GM19351 (cell line): ENCODE measurements around the gene SLC10A3.
A peak's percentile ranks its signal among the peaks of the same experiment; 100 is the strongest.
"Not testable (repeated sequence)": the region's sequence is repeated elsewhere in the genome, so short reads cannot be mapped to it uniquely, and the experiment has no call there.

Experiments
- ATAC-seq: cut with Tn5 transposase; IDR thresholded peaks from one replicate; pipeline ENCODE4 v1.9.1; 2021; ENCODE audit warnings: mild to moderate bottlenecking, moderate library complexity; ENCODE audit not compliant: unreplicated experiment

SLC10A3 gene

DNA sequence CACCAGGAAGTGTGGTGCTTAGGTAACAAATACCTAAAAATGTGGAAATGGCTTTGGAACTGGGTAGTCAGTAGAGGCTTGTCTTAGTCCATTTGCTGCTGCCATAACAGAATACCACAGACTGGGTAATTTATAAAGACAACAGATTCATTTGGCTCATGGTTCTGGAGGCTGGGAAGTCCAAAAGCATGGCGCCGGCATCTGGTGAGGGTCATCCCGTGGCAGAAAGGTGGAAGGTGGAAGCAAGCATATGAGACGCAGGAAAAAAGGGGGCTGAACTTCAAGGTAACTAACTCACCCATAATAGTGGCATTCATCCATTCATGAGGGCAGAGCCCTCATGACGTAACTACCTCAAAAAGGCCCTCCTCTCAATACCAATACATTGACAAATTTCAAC is 19.0 kb upstream of the SLC10A3 start:
- ATAC-seq: no peak

DNA sequence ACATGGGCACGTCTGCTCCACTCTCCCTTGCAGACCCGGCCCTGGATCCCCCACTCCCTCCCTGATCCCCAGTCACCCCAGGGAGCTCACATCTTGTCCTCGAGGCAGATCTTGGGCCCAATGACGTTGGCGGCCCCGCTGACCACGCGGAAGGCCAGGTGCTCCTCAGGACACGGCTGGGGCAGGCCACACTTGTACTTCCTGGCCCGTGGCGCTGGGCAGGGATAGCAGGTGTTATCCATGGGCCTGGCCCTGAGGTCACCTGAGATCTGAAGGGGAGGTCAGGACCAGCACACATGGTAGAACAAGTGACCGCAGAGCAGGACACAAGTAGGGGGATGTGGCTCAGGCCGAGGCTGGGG is 17.9 kb upstream of the SLC10A3 start:
- ATAC-seq: no peak

DNA sequence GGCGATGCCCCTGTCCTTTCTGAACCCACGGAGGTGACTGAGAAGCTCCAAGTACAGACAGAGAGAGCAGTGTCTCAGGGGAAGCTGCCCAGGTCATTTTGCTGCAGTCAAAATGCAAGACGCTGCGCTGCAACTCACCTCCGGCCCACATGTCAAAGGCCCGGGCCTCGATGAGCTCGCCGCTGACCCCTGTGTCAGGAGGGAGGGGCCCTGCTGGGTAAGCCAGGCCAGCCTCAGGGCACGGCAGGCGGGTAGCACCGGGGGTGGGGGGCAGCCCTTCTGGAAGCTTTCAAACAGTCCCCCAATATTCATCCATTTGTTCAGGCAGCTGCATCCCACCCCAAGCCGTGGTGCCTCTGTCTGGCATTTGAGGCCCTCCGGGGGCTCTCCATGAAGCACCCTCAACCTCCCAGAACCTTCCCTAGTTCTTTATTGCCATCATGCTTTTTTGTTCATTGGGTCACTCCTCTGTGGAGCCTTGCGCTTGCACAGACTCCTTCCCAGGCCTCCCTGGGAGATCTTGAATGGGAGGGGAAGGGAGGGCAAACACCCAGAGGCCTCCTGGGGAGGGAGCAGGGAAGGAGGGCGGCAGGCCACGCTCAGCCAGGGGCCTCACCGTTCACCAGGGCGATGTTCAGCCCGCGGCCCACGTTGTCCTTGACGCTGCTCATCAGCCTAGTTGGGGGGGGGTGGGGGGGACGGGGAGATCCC is 17.4 kb upstream of the SLC10A3 start:
- no peak for ATAC-seq

DNA sequence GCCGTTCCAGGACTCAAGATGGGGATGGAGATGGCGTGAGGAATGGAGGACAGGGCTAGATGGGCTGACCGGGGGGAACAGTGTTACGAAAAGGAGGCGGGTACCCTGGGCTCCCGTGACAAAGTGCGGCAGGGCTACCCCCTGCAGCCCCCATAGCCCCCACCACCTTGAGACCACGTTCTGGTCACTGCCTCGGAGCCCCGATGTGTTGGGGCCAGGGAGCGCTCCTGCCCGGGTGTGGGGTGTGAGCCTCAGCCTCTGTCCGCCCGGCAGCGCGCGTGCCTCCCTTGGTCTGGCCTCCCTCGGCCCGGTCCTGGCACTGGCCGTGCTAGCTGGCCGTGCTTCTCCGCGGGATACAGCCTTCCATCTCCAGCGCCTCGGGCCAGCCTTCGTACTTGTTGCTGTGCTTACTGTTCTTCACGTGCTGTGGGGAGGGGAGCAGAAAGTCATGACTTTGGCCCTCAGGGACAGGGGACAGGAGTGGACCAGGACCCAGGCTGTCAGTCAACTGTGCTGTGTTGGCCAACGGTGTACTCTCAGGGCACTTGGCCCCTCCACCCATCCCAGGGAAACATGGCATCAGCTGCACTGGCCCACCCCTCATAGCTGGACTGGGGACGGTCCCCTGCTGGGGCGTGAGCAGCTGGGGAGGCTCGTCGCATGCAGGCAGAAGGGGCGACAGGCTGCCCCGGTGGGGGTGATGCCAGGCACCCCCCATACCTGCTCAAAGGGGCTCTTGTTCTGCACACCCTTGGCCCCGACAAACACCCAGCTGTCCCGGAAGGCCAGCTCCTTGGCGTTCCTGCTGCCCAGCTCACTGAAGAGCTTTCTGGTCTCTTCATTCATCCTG is 16.3 kb upstream of the SLC10A3 start:
- no peak for ATAC-seq

DNA sequence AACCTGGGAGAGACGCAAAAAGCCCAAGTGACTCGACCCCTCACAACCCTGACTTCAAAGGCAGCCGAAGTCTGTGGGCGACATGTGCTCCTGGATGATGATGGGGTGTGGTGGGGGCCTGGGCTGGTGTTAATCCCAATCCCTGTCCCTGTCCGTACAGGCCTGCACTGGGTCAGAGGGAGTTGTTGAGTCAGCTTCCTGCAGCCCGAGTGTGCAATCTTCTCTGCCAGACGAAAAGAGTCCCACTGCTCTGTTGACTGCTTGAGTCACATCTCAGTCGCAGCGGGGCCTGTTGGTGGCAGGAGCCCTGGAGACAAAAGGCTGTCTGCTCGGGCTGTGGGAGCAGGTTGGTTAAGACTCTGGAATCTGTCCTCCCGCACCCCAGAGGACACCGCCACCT is 15.3 kb upstream of the SLC10A3 start:
- no peak for ATAC-seq

DNA sequence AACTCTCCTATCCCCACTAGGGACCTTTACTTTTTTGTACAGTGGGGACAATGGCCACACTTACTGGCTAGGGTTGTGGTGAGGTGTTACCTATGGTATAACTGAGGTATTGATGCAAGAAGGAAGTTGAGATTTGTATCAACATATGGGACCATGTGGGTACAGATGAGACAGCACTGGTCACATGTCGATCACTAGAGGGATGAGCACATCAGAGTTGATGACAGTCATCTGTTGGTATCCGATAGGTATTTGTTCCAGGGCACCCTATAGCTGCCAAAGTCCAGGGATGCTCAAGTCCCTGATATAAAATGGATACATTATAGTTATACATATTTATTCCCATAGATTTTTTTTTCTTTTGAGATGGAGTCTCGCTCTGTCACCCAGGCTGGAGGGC is 12.6 kb upstream of the SLC10A3 start:
- no peak for ATAC-seq

DNA sequence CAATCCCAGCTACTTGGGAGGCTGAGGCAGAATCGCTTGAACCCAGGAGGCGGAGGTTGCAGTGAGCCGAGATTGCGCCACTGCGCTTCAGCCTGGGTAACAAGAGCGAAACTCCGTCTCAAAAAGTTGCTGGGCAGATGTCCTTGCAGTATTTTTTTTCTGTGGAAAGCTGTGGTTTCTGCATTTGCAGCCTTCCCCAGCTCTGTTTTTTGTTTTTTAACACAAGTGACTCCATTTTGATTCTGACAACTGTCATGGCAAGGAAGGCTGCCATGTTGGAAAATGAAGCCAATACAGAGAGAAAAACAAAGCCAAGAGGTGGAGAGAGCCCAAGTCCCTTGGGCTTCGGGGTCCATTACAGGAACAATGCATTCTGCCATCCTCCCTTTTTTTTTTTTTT is 11.7 kb upstream of the SLC10A3 start:
- no peak for ATAC-seq

DNA sequence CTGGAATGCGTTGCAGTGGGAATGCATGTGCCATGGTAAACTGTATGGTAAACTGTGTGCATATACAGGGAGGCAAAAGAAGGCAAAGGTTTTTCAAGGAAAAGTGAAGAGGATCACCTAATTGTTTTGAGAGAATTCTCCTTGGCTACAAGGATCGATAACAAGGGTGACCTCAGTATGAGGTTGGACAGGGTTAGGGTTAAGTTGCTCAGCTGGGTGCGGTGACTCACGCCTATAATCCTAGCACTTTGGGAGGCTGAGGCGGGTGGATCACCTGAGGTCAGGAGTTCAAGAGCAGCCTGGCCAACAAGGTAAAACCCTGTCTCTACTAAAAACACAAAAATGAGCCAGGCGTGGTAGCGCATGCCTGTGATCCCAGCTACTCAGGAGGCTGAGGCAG is 11.0 kb upstream of the SLC10A3 start:
- not testable (repeated sequence) for ATAC-seq

DNA sequence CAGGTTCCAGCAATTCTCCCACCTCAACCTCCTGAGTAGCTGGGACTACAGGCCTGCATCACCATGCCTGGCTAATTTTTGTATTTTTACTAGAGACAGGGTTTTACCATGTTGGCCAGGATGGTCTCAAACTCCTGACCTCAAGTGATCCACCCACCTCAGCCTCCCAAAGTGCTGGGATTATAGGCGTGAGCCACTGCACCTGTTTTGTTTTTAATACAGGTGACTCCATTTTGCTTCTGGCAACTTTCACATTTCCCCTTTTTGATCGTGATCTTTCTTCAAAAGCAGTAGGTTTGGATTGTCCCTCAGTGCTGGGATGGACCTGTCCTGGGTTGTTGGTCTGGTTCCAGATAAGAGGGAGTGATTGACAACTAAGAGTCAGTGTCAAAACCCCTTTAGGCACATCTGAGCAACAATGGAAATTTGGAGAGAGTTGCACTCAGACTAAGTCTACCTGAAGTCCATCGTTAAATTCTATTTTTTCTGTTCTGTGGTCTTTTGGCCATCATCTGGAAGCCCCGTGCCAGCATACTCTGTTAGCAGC is 6.2 kb upstream of the SLC10A3 start:
- not testable (repeated sequence) for ATAC-seq

DNA sequence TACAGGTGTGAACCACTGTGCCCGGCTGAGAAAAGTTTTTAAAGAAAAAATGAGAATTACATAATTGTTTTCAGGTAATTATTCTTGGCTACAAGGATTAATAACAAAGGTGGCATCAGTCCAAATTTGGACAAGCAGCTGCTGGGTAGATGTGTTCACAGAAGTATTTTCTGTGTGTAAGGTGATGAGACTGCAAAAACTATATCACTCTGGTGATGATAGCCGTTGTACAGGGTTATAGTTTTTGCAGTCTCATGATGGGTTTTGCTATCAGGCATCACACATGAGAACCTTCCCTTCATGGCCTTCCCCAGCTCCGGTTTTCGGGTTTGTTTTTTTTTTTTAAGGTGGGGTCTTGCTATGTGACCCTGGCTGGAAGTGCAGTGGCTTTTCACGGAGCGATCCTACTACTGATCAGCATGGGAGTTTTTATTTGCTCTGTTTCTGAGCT is 5.1 kb upstream of the SLC10A3 start:
- no peak for ATAC-seq

DNA sequence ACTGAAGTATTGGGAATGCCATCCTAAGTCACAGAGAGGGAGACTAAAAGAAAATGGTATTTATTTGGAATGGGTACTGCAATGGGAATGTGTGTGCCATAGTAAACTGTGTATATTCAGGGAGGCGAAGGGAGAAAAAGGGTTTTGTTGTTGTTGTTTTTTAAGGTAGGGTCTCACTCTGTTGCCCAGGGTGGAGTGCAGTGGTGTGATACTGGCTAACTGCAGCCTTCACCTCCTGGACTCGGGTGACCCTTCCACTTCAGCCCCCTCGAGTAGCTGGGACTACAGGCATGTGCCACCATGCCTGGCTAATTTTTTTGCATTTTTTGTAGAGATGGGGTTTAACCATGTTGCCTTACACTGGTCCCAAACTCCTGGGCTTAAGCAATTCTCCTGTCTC is 4.3 kb upstream of the SLC10A3 start:
- no peak for ATAC-seq

DNA sequence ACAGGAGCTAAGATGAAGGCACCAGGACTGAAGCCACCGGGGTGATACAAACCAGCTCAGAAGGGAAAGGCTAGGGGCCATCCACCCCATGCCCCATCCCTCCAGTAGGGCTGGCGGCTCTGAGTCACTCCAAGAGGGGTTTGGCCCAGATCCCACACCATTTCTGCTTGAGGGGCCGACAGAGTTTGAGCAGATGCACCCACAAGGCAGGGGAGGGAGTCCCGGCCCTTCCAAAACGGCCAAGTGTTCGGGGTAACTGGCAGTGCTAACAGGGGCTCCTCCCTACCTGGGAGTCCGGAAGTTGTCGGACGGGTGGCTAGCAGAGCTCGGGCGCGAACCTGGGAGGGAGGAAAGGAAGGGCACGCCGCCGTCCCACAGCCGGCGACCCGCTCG is 412 bp downstream of the SLC10A3 start:
- peak; percentile 24 for ATAC-seq

DNA sequence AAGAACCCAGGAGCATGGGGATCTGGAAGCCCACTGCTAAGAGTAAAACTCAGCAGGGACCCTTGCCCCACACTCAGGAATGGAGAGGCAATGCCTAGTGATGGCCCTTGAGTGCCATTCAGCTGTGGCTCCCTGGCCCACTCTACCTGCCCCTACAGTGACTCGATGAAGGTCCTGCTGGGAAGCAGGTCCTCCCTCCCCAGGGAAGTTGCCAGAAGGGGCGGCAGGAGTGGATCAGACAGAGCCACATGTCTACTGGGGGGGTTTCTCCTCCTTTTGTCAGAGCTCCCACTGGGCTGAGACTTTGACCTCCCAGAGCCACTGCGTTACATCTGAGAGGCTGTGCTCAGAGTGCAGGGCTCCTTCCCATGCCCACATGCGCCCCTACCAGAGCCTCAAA is 1.2 kb downstream of the SLC10A3 start:
- no peak for ATAC-seq

DNA sequence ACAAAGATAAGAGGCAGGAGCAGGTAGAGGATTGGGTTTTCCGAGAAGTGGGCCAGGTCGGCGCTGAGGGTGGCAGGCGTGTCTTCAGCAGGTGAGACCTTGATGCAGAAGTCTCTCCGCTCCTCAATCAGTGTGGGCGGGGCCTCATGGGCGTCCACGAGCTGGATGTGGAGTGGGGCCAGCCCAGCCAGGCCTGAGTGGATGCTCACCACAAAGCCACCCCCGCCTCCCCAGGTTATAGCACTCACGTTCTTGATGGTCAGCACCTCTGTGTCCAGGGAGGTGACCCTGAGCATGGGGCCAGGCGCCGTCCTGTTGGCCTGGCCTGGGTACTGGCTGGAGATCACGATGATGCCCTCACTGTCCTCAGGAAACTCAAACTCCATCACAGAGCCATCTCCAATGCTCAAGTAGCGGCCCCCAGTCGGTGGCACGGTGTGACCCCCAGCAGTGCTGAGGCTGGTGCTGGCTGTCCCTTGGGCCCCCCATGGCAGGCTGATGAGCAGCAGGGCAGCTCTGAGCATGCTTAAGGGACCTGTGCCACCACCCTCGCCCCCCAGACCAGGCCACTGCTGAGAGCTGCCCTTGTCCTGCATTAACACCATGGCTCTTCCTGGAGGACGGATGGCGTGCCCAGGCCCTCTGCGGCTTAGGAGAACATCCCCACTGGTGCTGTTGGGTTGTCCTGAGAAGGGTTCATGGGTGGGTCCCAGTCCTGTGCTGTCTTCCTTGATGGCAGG is 1.9 kb downstream of the SLC10A3 start:
- ATAC-seq: no peak

DNA sequence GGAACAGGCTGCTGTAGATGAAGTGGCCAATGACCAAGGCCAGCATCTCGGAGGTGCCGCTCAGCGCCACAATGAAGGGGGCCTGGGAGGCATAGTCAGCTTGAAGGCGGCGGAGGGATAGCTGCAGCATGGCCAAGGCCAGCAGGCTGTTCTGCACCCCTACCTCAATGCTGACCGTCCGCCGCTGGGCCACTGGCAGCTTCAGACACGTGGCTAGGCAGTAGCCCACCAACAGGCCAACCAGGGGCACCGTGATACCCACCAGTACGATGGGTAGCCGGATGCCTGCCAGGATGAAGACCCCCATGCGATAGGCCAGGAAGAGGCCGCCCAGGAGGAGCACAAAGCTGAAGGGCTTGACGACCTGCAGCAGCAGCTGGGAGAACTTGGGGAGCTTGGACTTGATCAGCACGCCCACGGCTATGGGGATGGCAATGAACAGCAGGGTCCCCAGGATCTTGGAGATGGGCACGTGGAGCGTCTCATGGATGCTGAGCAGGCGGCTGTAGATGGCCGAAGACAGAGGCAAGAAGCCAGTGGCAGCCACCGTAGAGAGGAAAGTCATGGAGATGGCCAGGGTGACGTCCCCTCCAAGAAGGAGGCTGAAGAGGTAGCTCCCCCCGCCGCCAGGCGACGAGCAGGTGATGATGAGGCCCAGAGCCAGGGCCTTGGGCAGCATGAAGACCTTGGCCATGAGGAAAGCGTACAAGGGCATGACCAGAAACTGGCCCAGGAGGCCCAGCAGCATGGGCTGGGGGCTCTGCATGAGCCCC is 2.7 kb downstream of the SLC10A3 start:
- ATAC-seq: no peak

DNA sequence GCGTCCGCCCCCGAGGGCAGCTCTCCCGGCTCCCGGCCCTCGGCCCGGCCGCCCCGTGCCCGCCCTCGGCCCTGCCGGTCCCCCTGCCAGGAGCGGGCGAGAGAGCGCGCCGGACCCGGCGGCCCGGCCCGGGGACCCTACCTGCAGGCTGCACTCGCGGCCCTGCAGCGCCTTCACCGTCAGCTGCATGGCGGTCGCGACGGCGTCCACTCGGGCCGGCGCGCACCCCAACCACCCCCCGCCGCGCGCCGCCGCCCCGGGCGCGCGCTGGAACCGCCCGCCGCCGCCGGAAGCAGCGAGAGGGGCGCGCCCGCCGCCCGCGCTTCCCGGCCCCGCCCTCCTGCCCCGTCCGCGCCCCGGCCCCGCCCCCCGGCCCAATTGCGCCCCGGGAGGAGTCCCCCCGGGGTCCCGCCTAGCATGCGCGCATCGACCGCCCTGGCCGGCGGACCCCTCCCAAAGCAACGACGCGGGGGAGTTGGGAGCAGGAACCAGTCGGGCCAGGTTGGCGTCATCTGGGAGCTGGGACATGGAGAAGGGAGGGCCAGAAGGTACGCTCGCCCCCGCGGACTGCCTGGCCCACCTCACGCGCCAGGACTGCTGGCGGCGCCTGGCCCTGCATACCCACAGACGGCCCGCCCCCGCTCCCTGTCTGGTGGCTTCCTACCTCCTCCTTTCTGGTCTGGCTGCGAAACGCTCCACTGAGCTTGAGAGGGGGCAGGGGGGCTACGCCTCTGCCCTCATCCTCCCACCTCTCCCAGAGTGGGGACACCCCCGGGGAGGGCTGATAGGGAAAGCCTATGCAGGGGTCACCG is 3.8 kb downstream of the SLC10A3 start, which contains the start of gene UBL4A:
TSS of gene UBL4A (minus strand) at position 220 of the 812 bp plus-strand sequence. CDS start at position 189, 31 bp downstream.
- no peak for ATAC-seq

DNA sequence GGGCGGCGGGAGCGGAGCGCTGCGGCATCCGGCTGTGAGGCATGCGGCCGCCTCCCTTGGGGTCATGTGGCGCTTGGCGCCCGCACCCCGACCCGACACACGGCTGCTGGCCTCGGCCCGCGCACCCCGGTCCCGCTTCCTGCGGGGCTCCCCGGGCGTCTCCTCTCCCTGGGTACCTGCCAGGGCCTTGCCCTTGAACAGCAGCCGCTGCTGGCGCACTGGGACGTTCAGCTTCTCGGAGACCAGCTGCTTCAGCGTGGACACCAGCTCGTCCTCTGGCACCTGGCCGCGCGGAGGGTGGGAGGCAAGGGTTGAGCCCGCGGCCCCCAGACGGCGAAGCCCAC is 4.4 kb downstream of the SLC10A3 start:
- ATAC-seq: no peak

DNA sequence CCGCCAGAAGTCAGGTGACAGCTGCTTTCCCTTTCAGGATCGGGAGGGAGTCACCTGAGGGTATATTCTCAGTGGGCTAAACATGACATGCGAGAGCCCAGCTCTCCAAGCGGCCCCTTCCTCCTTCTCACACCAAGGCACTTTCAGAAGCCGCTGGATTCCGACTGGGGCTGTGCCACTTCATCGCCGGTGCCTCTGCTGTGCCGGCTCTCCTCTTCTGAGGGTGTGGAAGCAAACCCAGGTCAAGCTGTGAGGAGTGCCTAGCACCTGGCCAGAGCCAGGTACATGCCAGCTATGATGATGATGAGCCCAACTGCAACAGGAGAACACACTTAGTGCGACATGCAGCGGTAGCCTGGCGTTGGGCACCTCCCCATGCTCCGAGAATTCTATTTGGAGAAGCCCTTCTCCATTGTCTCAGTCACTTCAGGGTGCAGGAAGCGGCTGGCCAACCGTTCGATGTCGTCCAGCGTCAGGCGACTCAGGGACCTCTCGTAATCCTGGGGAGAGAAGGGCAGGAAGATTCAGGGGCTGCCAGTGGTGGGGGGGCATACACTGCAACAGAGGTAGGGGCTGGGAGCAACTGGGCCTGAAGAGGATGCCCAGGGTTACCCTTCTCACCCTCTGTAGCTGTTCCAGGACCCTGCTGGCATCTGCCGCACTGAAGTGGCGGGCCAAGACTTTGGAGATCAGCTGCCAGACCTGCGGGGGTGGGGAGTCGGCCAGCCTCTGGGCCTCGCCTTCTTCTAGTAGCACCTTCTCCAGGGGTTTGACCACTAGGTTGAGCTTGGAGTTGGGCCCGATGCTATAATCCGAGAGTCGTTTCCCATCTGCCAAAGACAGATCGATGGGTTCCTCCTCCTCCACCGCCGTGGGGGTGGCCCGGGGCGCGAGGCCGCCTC is 5.0 kb downstream of the SLC10A3 start:
- no peak for ATAC-seq
